BLaER1 (cell line): ENCODE data around the gene TEK.
"Not testable (repeated sequence)": the region's sequence is repeated elsewhere in the genome, so short reads cannot be mapped to it uniquely, and the experiment has no call there.

Experiments used
- H3K27ac ChIP-seq: shearing (Covaris generic); formaldehyde crosslinking; 2 replicates; pipeline ENCODE4 v1.8.1; 2022
- H3K27me3 ChIP-seq: shearing (Covaris generic); formaldehyde crosslinking; 2 replicates; pipeline ENCODE4 v1.8.1; 2022
- H3K36me3 ChIP-seq: shearing (Covaris generic); formaldehyde crosslinking; 2 replicates; pipeline ENCODE4 v1.8.1; 2022
- H3K4me1 ChIP-seq: shearing (Covaris generic); formaldehyde crosslinking; 2 replicates; pipeline ENCODE4 v1.8.1; 2022
- H3K4me2 ChIP-seq: shearing (Covaris generic); formaldehyde crosslinking; 2 replicates; pipeline ENCODE4 v1.8.1; 2022
- H3K4me3 ChIP-seq: shearing (Covaris generic); formaldehyde crosslinking; 2 replicates; pipeline ENCODE4 v1.8.1; 2022
- H3K9ac ChIP-seq: shearing (Covaris generic); formaldehyde crosslinking; 2 replicates; pipeline ENCODE4 v1.8.1; 2022
- H3K9me3 ChIP-seq: shearing (Covaris generic); formaldehyde crosslinking; 2 replicates; pipeline ENCODE4 v1.8.1; 2022
- H4K20me1 ChIP-seq: shearing (Covaris generic); formaldehyde crosslinking; 2 replicates; pipeline ENCODE4 v1.8.1; 2022
- Cebpa-rat ChIP-seq: shearing (Covaris generic); IDR thresholded peaks from 2 replicates; pipeline ENCODE4 v1.8.1; 2022

The TEK gene

DNA sequence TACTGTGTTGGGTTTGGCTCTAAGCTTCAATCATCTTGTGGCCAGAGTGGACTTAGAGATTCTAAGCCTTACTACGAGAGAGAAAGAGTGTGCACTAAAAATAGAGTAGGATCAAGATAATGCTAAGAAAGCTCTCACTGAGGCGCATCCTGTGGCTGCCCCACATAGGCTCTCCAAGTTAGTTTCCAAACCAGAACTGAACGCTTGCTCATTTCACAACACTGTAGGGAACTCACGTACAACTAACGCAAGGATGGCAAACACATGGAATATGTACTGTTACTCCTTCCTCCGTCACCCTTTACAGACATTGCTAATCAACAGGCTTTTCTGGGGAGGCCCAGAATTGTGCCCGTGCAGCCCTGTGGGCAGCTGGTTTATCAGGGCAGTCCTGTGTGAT, 97.0 kb downstream of the TEK start:
- Histone ChIP-seq H3K4me1 (no peaks in the 10 kb centered on the region), H3K4me3 (no peak overlapping the region), H3K4me2 (no peak overlapping the region), H3K9me3 (no peaks in the 10 kb centered on the region), H3K27me3 (no peaks in the 10 kb centered on the region), H4K20me1 (no peaks in the 10 kb centered on the region), H3K27ac (no peak overlapping the region), H3K36me3 (no peaks in the 10 kb centered on the region), H3K9ac (no peak overlapping the region)
- no peak for TF ChIP-seq Cebpa-rat

DNA sequence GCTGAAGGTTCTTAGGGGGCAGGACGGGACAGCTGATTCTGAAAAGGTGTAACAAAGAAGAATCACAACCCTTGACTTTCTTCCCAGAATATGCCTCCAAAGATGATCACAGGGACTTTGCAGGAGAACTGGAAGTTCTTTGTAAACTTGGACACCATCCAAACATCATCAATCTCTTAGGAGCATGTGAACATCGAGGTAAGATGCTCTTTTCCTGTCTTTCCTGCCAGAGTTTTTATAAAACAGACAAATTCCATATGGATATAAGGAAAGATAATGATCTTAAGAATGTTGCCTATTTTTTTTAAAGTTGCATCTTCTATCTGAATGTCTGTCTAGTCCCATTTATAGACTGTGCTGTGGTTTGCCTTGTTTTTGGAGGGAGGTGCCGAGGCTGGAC, 100.0 kb downstream of the TEK start:
- Histone ChIP-seq H3K4me3 (no peak overlapping the region), H3K4me1 (no peaks in the 10 kb centered on the region), H4K20me1 (no peaks in the 10 kb centered on the region), H3K4me2 (no peak overlapping the region), H3K9me3 (no peaks in the 10 kb centered on the region), H3K27ac (no peak overlapping the region), H3K36me3 (no peaks in the 10 kb centered on the region), H3K9ac (no peak overlapping the region), H3K27me3 (no peaks in the 10 kb centered on the region)
- no peak for TF ChIP-seq Cebpa-rat

DNA sequence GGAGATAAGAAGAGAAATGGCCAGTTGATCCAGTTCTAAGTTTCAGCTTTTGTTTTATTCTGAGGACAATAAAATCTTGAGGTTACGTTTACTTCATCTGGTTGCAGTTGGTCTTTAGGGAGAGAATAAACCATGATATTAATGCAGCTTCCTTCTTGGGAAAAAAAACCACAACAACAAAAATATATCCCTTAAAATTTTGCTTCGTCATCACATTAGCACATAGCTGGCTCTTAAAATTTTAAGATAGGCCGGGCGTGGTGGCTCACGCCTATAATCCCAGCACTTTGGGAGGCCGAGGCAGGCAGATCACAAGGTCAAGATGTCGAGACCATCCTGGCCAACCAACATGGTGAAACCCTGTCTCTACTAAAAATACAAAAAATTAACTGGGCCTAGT, 101.6 kb downstream of the TEK start:
- Histone ChIP-seq H4K20me1 (no peaks in the 10 kb centered on the region), H3K4me1 (no peaks in the 10 kb centered on the region), H3K9me3 (no peaks in the 10 kb centered on the region), H3K4me2 (no peak overlapping the region), H3K36me3 (no peaks in the 10 kb centered on the region), H3K27ac (no peak overlapping the region), H3K27me3 (no peaks in the 10 kb centered on the region), H3K9ac (no peak overlapping the region), H3K4me3 (no peak overlapping the region)
- TF ChIP-seq Cebpa-rat: no peak

DNA sequence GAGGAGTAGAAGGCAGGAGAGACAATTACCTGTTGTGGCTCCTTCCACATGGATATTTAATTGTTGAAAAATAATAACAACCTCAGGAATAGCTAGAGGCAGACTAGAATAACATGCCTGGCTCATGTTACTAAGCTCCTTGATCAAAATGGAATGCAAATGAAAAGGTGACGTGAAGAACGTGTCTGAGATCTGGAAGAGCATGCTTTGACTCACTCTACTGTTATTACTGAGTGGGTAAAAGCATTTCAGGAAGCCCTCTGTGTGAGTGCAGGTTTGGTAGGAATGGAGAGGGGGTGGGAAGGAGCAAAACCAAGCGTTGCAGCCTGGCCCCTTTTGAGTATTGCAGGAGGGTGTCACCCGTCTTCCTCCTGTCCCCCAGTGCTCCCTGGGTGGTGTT, 103.2 kb downstream of the TEK start:
- no peaks in the 10 kb centered on the region for H3K9me3 ChIP-seq
- H3K4me3 ChIP-seq: no peak overlapping the region
- H3K4me1 ChIP-seq: no peaks in the 10 kb centered on the region
- no peaks in the 10 kb centered on the region for H4K20me1 ChIP-seq
- H3K36me3 ChIP-seq: no peaks in the 10 kb centered on the region
- H3K27ac ChIP-seq: no peak overlapping the region
- no peak overlapping the region for H3K9ac ChIP-seq
- H3K27me3 ChIP-seq: no peaks in the 10 kb centered on the region
- H3K4me2 ChIP-seq: no peak overlapping the region
- TF ChIP-seq Cebpa-rat: no peak

DNA sequence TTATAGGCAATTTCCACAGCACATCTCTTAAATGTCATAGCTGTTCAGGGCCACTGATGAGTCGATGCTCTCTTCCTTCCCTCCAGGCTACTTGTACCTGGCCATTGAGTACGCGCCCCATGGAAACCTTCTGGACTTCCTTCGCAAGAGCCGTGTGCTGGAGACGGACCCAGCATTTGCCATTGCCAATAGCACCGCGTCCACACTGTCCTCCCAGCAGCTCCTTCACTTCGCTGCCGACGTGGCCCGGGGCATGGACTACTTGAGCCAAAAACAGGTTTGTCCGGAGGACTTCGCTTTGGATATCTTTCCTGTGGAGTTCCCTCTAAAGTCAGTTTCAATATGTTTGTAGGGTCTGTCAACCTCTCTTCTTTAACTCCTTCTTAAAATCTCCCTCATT, 103.6 kb downstream of the TEK start:
- Histone ChIP-seq H3K4me3 (no peak overlapping the region), H3K9me3 (no peaks in the 10 kb centered on the region), H4K20me1 (no peaks in the 10 kb centered on the region), H3K36me3 (no peaks in the 10 kb centered on the region), H3K4me2 (no peak overlapping the region), H3K4me1 (no peaks in the 10 kb centered on the region), H3K27ac (no peak overlapping the region), H3K9ac (no peak overlapping the region), H3K27me3 (no peaks in the 10 kb centered on the region)
- TF ChIP-seq Cebpa-rat: no peak

DNA sequence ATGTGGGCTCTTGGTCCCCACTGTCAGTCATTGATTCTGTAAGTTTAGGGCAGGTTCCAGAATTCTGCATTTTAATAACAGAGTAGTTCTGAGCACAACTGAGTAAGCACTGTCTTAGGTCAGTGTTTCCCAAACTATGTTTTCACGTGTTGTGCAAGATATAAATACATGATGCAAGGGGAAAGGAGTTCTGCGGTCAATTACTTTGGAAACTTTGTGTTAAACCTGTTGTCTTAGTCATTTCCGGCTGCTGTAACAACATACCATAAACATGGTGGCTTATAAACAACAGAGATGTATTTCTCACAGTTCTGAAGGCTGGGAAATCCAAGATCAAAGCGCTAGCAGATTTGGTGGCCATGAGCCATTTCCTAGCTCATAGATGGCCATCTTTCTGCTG, 118.2 kb downstream of the TEK start:
- no peak overlapping the region for H3K9ac ChIP-seq
- no peaks in the 10 kb centered on the region for H4K20me1 ChIP-seq
- H3K36me3 ChIP-seq: no peaks in the 10 kb centered on the region
- H3K27ac ChIP-seq: no peak overlapping the region
- H3K4me1 ChIP-seq: no peaks in the 10 kb centered on the region
- H3K4me2 ChIP-seq: no peak overlapping the region
- no peaks in the 10 kb centered on the region for H3K27me3 ChIP-seq
- H3K9me3 ChIP-seq: no peaks in the 10 kb centered on the region
- no peak for TF ChIP-seq Cebpa-rat
- no peak overlapping the region for H3K4me3 ChIP-seq

DNA sequence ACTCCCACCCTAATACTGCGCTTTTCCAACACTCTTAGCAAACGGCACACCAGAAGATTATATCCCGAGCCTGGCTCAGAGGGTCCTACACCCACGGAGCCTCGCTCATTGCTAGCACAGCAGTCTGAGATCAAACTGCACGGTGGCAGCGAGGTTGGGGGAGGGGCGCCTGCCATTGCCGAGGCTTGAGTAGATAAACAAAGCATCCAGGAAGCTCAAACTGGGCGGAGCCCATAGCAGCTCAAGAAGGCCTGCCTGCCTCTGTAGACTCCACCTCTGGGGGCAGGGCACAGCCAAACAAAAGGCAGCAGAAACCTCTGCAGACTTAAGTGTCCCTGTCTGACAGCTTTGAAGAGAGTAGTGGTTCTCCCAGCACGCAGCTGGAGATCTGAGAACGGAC, 130.6 kb downstream of the TEK start:
- not testable (repeated sequence) for H3K27me3 ChIP-seq, H3K9me3 ChIP-seq, H3K27ac ChIP-seq, H3K4me3 ChIP-seq, H3K4me1 ChIP-seq, H3K36me3 ChIP-seq, H4K20me1 ChIP-seq, H3K9ac ChIP-seq, H3K4me2 ChIP-seq

DNA sequence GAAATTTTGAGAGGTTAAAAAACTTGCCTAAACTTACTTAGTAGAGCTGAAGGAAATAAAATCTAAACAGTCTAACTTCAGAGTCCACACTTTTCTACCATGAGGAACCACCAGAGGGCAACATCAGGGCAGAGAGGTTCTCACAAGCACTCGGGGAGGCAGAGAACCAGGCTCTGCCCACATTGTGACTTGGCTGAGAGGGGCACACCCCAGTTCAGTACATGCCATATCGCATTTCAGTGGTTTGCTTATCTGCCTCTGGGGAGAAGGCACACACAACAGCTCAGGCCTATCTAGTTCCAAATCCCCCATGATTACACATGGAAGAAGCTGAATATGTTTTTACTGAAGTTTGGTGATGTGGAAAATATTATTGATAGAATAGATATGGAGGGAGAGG, 138.7 kb downstream of the TEK start:
- Histone ChIP-seq H3K4me3 (no peak overlapping the region), H3K9me3 (no peaks in the 10 kb centered on the region), H3K36me3 (no peaks in the 10 kb centered on the region), H3K4me1 (no peaks in the 10 kb centered on the region), H3K9ac (no peak overlapping the region), H3K27me3 (no peaks in the 10 kb centered on the region), H3K4me2 (no peak overlapping the region), H3K27ac (no peak overlapping the region), H4K20me1 (no peaks in the 10 kb centered on the region)
- no peak for TF ChIP-seq Cebpa-rat

DNA sequence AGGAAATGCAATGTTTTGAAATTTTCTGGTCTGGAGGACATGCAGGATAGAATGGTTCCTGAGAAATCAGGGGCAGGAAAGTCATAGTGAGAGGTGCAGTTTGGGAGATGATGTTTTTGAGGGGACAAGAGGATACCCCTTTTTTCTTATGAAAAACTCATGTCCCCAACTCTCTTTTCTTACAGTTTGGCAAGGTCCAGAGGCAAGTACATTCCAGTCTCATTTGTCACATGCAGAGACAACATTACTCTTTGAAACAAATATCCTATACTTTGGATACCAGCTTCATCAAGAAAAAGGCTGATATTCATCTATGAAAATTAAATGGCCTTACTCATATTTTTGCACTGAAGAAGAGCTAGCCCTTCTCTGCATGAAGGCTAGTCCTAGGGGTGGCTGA, 139.7 kb downstream of the TEK start:
- Histone ChIP-seq H4K20me1 (no peaks in the 10 kb centered on the region), H3K9me3 (no peaks in the 10 kb centered on the region), H3K27me3 (no peaks in the 10 kb centered on the region), H3K36me3 (no peaks in the 10 kb centered on the region), H3K9ac (no peak overlapping the region), H3K4me3 (no peak overlapping the region), H3K4me2 (no peak overlapping the region), H3K4me1 (no peaks in the 10 kb centered on the region), H3K27ac (no peak overlapping the region)
- TF ChIP-seq Cebpa-rat: no peak

DNA sequence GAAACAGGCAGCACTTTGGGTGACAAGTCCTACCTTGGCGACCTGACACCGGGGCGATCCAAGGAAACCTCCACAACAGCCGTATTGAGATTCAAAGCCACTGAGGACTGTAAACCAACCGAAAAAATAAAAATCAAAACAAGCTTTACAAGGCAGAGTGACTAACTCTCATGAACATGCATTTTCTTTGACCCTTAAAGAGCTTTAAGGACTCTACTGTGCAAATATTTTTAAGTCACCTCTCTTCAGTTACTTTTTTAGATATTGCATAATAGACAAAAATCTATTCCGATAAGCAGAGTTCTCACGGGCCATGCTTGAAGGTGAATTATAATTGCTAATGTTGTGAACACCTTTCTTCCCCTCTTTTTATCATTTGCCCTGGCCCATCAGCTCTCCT, 149.6 kb downstream of the TEK start:
- no peak for TF ChIP-seq Cebpa-rat
- Histone ChIP-seq H3K9ac (no peak overlapping the region), H3K36me3 (no peaks in the 10 kb centered on the region), H3K4me3 (no peak overlapping the region), H3K4me2 (no peak overlapping the region), H3K27me3 (no peaks in the 10 kb centered on the region), H3K4me1 (no peaks in the 10 kb centered on the region), H3K9me3 (no peaks in the 10 kb centered on the region), H4K20me1 (no peaks in the 10 kb centered on the region), H3K27ac (no peak overlapping the region)

DNA sequence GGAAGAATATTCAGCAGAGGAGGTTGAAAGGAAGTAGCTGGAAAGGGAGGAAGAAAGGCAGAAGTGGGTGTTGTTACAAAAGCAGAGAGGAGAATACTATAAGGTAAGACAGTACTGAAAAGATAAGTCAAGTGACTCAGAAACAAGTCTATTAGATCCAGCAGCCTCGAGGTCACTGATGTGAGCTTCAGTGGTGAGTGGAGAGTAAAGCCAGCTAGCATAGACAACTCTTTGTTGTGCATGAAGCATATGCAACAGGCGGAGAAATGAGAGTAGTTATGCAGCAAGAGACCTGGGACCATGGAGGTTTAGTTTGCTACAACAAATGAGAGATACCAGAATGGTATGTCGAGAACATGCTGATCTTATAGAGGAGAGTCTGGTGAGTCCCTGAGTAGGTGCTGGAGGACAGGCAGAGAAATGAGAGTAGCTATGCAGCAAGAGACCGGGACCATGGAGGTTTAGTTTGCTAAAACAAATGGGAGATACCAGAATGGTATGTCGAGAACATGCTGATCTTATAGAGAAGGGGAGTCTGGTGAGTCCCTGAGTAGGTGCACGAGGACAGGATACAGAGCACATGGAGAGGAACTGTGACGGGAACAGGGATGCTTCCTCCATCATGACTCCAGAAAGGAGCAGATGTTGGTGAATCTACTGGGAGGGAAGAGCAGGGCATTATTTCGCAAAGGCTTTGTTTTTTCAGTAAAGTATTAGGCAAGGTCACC, 151.9 kb downstream of the TEK start:
- no peak for TF ChIP-seq Cebpa-rat
- no peak overlapping the region for H3K27ac ChIP-seq
- H3K4me3 ChIP-seq: no peak overlapping the region
- H3K9me3 ChIP-seq: no peaks in the 10 kb centered on the region
- no peaks in the 10 kb centered on the region for H4K20me1 ChIP-seq
- H3K36me3 ChIP-seq: no peaks in the 10 kb centered on the region
- H3K27me3 ChIP-seq: no peaks in the 10 kb centered on the region
- no peak overlapping the region for H3K9ac ChIP-seq
- no peak overlapping the region for H3K4me2 ChIP-seq
- no peaks in the 10 kb centered on the region for H3K4me1 ChIP-seq
